GM19455 (cell line): ENCODE measurements around the gene CYP24A1.

Source experiments
- ATAC-seq: cut with Tn5 transposase; IDR thresholded peaks from one replicate; pipeline ENCODE4 v1.9.1; 2021; ENCODE audit not compliant: unreplicated experiment

CYP24A1 gene

DNA sequence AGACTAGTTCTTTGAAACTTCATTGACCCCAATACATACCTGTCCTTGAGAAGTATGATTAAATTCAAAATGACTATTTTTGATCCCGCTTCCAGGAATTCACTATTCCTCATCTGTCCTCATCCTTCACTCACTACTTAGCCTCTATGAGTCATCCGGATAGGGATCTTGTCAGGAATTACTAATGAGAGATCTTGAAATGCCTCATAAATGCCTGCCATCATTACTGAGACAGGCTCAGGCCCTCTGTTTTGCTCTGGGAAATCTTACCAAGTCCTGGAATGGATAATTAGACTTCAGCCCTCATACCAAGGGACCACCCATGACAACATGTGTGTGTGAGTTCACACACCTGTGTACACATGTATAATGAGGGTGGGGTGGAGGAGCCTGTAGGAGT is 2.8 kb upstream of the CYP24A1 start:
- ATAC-seq, result no peak

DNA sequence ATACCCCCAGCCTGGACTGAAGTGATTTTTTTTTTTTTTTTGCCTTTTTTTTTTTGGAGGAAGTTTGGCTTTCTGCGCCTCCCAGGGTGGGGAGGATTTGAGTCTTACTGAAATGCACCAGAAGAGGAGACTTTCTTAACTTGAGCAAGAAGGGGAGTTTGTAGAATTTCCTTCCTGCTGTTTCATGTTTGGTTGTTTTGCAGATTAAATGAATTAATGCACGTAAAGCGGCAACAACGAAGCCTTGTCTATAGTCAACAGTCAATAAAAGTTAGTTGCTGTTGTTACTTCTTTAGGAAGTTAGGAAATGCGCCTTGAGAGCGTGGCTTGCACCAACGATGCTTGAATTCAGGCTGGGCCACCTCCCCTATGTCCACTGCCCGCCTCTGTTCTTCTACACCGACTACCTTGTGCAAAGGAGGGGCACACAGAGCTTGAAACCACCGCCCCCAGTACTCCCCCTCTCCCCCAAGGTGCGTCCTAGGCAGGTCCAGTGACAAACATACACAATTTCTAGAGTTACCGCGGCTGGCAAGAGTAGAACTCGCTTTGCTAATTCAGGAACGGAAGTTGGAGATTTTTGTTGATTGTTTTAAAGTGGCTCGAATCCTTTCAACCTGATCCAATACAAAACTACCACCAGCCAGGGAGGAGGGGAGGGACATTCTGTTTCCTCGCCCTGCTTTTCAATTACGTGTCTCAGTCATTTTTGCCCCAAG is 830 bp upstream of the CYP24A1 start:
- ATAC-seq, result no peak

DNA sequence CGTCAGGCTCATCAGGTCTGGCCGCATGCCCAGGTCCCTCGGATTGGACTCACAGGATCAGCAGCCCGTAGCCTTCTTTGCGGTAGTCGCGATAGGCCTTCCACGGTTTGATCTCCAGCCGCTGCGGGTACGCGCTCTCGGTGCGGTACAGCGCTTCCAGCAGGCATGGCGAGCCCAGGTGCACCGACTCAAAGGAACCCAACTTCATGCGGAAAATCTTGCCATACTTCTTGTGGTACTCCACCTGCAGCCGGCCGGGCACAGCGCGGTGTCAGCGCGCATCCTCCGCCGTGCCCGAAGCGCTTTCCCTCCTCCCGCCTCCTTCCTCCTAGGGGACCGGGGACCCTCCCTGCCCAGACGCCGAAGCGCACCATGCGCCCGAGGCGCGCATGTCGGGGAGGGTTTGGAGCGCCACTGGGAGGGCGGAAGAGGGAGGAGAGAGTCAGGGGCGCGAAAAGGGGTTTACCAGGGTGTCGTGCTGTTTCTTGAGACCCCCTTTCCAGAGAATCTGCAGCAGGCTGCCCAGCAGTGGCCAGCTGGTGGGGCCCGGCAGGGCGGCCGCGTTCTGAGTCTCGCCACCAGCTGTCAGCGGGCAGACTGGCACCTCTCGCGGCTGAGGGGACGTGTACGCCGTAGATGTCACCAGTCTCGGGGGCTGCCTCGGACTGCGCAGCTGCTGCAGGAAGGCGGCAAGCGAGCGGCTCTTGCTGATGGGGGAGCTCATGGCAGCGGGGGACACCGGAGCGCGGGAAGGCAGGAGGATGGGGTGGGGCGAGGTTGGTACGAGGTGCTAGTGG is 732 bp downstream of the CYP24A1 start:
- ATAC-seq, result no peak

GRCh38 chr20:54172532-54172855 is 1.3 kb downstream of the CYP24A1 start:
- ATAC-seq, result no peak

DNA sequence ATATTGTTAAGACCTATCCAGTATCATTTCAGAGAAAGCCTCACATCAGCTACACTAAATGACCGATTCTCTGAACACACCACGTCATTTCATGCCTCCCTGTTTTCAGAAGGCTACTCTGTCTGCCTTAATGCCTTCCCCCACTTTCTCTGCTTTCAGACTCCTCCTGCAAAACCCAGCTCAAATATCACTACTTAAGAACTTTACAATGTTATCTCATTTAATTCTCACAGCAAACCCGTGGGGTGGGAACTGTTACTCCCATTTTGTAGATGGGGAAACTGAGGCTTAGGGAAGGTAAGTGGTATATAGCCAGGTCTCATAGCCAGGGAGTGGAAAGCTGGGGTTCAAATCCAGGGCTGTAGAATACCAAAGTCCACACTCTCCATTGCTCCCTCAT is 2.8 kb downstream of the CYP24A1 start:
- no peak for ATAC-seq

DNA sequence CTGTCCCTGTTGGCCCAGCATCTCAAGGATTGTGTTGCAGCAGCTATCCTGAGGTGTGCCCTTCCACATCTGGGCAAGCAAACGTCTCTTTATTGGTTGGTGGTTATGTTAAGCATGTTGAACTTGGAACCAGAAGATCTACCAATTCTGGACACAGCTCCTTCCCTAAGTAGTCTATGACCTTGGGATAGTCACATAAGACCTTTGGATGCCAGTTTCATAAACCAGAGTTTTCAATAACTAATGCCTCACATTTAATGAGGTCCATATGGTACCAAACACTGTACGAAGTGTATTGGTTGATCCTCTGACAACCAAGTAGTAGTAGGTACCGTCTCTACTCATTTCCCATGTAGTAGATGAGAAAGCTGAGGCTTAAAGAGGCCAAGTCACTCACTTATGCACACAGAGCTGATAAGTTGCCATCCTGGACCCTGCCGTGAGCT is 3.7 kb downstream of the CYP24A1 start:
- ATAC-seq, result no peak

- ATAC-seq, result no peak
Measured at GRCh38 chr20:54168961-54169862, 4.6 kb downstream of the CYP24A1 start.

GRCh38 chr20:54167909-54168872 is 5.6 kb downstream of the CYP24A1 start:
- no peak for ATAC-seq

GRCh38 chr20:54166987-54167662 is 6.7 kb downstream of the CYP24A1 start:
- ATAC-seq, result no peak

- no peak for ATAC-seq
Measured at GRCh38 chr20:54165803-54166202, 8.0 kb downstream of the CYP24A1 start.

- ATAC-seq, result no peak
Measured at GRCh38 chr20:54165014-54165413, 8.8 kb downstream of the CYP24A1 start.

- ATAC-seq, result no peak
Measured at GRCh38 chr20:54163402-54163801, 10.4 kb downstream of the CYP24A1 start.

GRCh38 chr20:54162378-54163009 is 11.3 kb downstream of the CYP24A1 start:
- no peak for ATAC-seq

- no peak for ATAC-seq
Measured at GRCh38 chr20:54161821-54162149, 12.0 kb downstream of the CYP24A1 start.

DNA sequence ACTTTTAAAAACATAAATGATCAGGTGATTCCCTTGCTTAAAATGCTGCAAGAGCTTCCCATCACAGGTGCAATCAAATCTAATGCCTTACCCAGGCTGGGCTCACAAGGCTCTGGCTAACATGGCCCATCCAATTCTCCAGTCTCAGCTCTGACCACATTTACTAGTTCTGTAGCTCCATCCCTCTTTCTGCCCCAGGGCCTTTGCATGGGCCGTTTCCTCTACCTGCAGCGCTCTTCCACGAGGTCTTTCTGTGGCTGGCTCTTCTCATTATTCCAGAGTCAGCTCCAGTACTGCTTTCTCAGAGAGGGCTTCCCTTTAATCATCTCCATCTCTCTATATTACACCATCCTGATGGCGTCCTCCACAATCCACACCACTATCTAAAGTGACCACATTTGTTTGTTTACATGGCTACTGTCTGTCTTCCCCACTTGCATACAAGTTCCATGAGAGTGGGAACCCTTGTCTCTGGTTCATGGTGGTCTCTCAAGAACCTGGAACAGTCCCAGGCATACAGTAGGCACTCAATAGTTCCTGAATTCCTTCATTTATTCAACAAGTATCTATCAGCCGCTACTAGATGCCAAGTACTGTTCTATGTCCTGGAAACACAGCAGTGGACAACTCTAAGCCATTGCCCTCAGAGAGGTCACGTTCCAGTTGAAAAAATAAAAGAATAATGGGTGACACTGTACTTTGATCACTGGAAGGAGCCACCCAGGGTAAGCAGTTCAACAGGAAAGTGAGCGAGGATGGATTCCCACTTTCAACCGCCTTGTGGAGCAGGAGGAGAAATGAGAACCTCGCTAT is 12.6 kb downstream of the CYP24A1 start:
- ATAC-seq, result no peak

DNA sequence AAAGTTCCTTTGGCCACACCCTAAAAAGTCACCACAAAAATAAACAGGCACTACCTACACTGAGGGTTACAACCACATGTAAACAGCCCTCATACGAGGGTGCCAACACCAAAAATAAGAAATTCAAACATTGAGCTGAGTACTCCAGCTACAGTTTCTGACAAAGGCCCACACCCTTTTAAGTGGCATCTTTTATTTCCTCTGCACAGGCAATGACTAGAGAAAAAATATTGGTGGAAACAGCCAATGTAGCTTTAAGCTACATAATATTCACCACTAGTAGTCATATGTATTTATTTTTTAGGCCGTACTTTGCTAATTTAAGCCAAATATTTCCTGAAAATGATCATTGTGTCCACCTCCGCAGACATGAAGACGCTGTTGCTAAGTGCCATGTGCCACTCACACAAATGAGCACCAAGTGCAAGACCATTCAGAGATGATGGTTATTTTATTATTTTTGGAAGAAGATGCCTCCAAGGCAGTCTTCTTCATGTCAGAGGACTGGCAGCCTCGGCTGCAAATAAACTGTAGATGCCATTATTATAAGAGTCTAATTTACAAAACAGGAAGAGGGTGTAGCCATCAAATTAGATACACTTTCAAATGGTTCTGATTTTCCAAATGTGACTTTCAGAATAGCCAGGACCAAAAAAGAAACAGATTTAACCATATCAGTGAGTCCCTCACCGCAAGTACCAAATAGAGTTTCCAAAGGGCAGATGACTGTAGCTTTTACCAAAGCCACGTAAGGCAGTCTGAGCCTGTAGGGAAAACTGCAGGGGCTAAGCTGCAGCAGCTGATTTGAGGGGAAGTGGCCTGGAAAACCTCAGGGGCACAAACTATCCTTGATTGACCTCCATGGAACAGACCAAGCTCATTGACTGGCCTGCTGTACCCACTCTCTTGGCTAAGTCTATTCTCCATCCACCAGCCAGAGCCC is 13.4 kb downstream of the CYP24A1 start:
- no peak for ATAC-seq

- ATAC-seq, result no peak
Measured at GRCh38 chr20:54158856-54159418, 14.8 kb downstream of the CYP24A1 start.
